ENCODE data around the gene GALNT9. TPM values are rescaled to one million over a fixed set of nuclear protein-coding genes. Genes with fewer than 3 reads are reported as not detected.
"Not testable (repeated sequence)": the region's sequence is repeated elsewhere in the genome, so short reads cannot be mapped to it uniquely, and the experiment has no call there.

The GALNT9 gene
- total RNA-seq, 1 donor from 2014 or later, result 1.6 TPM

- TF ChIP-seq CTCF (conservative IDR thresholded peaks at IDR 0.05), result no peak
- DNase-seq (ENCODE audit: extremely low spot score, unreplicated experiment), result no peak
- Mint-ChIP-seq H3K9me3 (no peaks in the 10 kb centered on the region), H3K27ac (no peak overlapping the region), H3K27me3 (peaks cover 45% of the 10 kb centered on the region), H3K36me3 (no peaks in the 10 kb centered on the region), H3K4me1 (ENCODE audit: unreplicated experiment) (peaks cover 5% of the 10 kb centered on the region), H3K4me3 (no peak overlapping the region)
These were observed 72.7 kb downstream of the GALNT9 start for GRCh38 chr12:132256646-132257045.

- DNase-seq (ENCODE audit: extremely low spot score, unreplicated experiment), result no peak
- H3K27me3 Mint-ChIP-seq, result peaks cover 39% of the 10 kb centered on the region
- no peaks in the 10 kb centered on the region for H3K36me3 Mint-ChIP-seq
- no peak overlapping the region for H3K4me3 Mint-ChIP-seq
- H3K27ac Mint-ChIP-seq, result no peak overlapping the region
- no peak for TF ChIP-seq CTCF (conservative IDR thresholded peaks at IDR 0.05)
- H3K9me3 Mint-ChIP-seq, result no peaks in the 10 kb centered on the region
- H3K4me1 Mint-ChIP-seq (ENCODE audit: unreplicated experiment), result peaks cover 5% of the 10 kb centered on the region
These were observed 73.7 kb downstream of the GALNT9 start for GRCh38 chr12:132255642-132256041.

- TF ChIP-seq CTCF (conservative IDR thresholded peaks at IDR 0.05), result no peak
- H3K9me3 Mint-ChIP-seq, result no peaks in the 10 kb centered on the region
- peaks cover 50% of the 10 kb centered on the region for H3K27me3 Mint-ChIP-seq
These were observed 75.5 kb downstream of the GALNT9 start for GRCh38 chr12:132253698-132254480.

GRCh38 chr12:132252981-132253380, 76.4 kb downstream of the GALNT9 start:
- peaks cover 10% of the 10 kb centered on the region for H3K4me1 Mint-ChIP-seq (ENCODE audit: unreplicated experiment)
- H3K27ac Mint-ChIP-seq; H3K9me3 Mint-ChIP-seq; DNase-seq (ENCODE audit: extremely low spot score, unreplicated experiment); H3K4me3 Mint-ChIP-seq; H3K36me3 Mint-ChIP-seq: not testable (repeated sequence)
- H3K27me3 Mint-ChIP-seq, result peaks cover 54% of the 10 kb centered on the region

More at GRCh38 chr12:132253698-132254480, 75.5 kb downstream of the GALNT9 start:
- no peak overlapping the region for H3K27ac Mint-ChIP-seq
- no peaks in the 10 kb centered on the region for H3K36me3 Mint-ChIP-seq
- peaks cover 4% of the 10 kb centered on the region for H3K4me1 Mint-ChIP-seq (ENCODE audit: unreplicated experiment)
- H3K4me3 Mint-ChIP-seq, result no peak overlapping the region
- no peak for DNase-seq (ENCODE audit: extremely low spot score, unreplicated experiment)

GRCh38 chr12:132251741-132252490, 77.5 kb downstream of the GALNT9 start:
- H3K4me3 Mint-ChIP-seq, result no peak overlapping the region
- H3K27ac Mint-ChIP-seq, result no peak overlapping the region
- DNase-seq (ENCODE audit: extremely low spot score, unreplicated experiment), result no peak
- peaks cover 60% of the 10 kb centered on the region for H3K27me3 Mint-ChIP-seq
- no peaks in the 10 kb centered on the region for H3K9me3 Mint-ChIP-seq
- H3K4me1 Mint-ChIP-seq (ENCODE audit: unreplicated experiment), result peaks cover 10% of the 10 kb centered on the region
- TF ChIP-seq CTCF (conservative IDR thresholded peaks at IDR 0.05), result no peak
- H3K36me3 Mint-ChIP-seq, result no peaks in the 10 kb centered on the region

GRCh38 chr12:132251310-132251709, 78.1 kb downstream of the GALNT9 start:
- H3K4me1 Mint-ChIP-seq (ENCODE audit: unreplicated experiment), result peaks cover 10% of the 10 kb centered on the region
- H3K9me3 Mint-ChIP-seq, result no peaks in the 10 kb centered on the region
- H3K27ac Mint-ChIP-seq, result no peak overlapping the region
- peaks cover 62% of the 10 kb centered on the region for H3K27me3 Mint-ChIP-seq
- DNase-seq (ENCODE audit: extremely low spot score, unreplicated experiment), result no peak
- TF ChIP-seq CTCF (conservative IDR thresholded peaks at IDR 0.05), result no peak
- H3K36me3 Mint-ChIP-seq, result no peaks in the 10 kb centered on the region
- H3K4me3 Mint-ChIP-seq, result no peak overlapping the region
